Measurements from ENCODE around the gene TMEM132C.
"Not testable (repeated sequence)": the region's sequence is repeated elsewhere in the genome, so short reads cannot be mapped to it uniquely, and the experiment has no call there.

TMEM132C gene

DNA sequence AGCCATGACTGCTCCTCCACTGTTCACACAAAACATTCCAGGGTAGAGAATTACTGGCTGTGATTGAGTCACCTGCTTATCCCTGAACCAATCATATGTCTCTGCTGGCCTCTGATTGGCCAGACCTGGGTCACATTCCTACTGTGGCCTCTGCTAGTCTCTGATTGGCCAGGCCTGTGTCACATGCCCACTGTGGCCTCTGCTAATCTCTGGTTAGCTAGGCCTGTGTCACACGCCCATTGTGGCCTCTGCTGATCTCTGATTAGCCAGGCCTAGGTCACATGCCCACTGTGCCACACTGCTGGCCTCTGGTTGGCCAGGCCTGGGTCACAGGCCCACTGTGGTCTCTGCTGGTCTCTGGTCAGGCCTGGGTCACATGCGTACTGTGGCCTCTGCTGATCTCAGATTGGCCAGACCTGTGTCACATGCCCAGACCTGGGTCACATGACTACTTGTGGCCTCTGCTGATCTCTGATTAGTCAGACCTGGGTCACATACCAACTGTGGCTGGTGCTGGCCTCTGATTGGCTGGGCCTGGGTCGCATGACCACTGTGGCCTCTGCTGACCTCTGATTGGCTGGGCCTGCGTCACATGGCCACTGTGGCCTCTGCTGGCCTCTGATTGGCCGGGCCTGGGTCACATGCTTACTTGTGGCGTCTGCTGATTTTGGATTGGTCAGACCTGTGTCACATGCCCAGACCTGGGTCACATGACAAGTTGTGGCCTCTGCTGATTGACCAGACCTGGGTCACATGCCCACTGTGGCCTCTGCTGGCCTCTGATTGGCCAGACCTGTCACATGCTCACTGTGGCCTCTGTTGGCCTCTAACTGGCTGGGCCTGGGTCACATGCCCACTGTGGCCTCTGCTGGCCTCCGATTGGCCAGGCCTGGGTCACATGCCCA lies 305.2 kb downstream of the TMEM132C start:
- no peak for DNase-seq

DNA sequence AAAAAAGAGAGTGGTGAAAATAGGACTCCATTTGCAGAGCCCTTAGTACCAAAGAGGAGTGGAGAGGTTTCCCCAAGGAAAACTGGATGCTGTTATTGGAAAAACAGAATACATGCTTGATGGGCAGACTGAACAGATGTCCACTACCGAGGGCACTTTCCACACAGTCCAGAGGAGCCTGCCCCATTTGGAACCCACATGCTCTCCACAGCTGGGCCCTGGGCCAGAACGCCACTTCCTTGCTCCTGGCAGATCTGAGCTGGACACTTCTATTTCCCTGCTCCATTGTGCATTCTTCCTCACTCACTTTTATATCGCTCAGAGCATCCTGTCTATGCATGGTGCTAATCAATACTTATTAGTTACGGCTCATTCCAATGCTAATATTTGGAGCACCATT lies 306.9 kb downstream of the TMEM132C start:
- no peak for DNase-seq

DNA sequence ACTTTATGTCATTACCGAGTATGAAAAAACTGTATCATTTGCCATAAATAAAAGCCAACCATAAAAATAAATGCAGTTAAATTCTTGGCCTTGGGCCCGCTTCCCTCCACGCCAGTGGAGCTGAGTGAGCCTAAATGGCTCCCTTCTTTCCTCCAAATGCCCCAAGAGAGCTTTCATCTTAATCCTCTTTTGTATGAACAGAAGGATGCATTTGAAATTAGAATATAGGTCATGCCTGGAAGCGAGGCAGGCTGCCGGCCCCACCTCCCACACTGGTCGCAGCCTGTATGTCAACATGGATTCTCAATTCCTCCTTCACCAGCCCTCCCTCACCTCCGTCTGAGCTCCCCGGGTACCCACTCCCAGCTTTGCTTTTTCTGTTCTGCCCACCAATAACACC lies 311.1 kb downstream of the TMEM132C start:
- DNase-seq, result no peak

GRCh38 chr12:128581321-128581761 lies 314.4 kb downstream of the TMEM132C start:
- DNase-seq, result no peak

DNA sequence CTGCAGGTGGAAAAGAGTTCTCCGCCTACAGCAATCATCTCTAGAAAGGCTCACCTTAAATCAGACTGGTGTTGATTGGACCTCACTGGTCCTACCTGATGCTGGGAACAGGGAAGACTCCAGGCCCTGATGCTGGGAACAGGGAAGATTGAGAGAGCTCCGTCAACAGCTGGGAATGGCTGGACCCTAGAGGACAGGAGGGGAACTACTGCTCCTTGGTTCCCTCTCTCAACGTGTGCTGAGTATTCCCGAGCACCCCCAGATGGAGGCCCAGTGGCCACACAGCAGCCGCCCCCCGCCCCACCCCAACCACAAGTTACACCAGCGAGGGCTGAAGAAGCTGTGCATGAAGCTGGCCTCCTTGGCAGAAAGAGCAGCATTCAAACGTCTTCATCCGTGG lies 316.5 kb downstream of the TMEM132C start:
- DNase-seq, result no peak

DNA sequence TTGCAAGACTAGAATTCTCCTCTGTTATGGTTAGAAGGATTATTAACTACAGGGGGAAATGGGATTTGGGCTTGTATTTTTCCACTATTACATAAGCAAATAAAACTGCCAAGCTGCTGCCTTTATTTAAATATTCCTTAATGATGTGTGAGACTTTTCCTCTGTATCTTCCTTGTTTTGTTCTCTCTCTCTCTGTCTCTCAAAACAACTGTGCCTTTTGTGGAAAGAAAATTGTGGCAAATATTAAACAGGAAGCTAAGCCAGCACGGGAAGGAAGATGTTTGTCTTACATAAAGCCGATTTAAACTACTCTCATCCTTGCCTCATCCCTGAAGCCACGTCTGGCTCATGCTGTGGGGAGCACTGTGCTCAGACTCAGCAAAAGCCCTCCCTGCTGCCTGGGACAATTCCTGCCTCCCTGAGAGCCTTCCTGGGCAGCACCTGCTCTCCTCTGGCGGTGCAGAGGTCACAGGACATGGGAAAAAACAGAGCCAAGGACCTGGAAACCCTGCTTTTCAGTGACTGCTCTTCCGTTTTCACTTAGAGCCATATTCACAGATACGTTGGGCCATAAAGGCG lies 319.6 kb downstream of the TMEM132C start:
- DNase-seq, result no peak

DNA sequence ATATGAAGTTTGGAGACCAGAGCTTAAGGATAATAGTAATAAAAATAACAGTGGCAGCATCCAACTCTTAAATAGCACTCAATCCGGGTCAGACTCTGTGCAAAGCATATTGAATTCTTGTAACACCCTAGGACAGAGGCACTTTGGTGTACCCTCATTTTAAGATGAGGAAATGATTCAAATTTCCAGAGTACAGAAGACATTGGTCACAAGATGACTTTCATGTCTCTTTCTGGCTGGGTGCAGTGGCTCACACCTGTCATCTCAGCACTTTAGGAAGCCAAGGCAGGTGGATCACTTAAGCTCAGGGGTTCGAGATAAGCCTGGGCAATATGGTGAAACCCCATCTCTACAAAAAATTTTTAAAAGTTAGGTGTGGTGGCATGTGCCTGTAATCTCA lies 320.9 kb downstream of the TMEM132C start:
- DNase-seq, result no peak

DNA sequence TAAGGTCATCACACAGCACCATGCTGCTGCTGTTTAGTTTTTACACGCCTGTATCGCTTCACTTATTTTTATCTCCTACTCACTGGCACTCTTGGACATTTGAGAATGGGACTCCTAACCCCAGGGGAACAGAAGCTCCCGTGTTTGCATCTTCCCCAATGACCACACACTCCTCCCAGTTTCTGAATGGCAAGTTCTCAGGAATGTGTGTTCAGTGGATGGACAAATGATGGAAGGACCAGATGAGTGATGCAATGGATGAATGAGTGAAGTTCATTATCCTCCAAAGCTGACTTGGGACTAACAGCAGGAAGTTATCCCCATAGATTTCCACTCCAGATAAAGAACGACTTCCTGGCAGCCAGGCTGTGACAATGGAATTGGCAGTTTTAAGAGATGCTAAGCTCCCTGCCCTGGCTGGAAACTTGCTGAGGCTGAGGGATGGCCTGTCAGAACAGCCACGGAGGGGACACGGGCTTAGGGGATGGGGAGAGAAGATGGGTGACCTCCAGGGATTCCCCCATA lies 325.3 kb downstream of the TMEM132C start:
- DNase-seq, result no peak

GRCh38 chr12:128594521-128594920 lies 327.6 kb downstream of the TMEM132C start:
- DNase-seq, result no peak

GRCh38 chr12:128595609-128596008 lies 328.6 kb downstream of the TMEM132C start:
- DNase-seq, result no peak

DNA sequence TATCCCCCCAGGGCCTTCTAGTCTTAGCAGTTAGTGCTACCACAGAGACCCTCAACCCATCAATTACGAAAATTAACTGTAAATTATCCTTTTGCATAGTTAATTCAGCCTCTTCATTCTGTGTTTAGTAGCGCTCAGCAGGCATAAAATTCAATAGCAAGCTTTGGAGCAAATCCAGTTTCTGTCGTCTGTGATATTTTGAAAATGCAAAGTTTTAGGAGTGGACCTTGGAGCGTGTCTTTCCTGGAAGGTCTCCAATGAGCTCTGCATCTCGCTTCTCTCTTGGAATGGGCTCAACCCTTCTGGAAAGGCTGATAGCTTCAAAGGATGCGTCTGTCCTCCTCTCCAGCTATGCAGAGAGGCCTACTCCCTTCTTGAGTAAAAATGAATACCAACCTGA lies 333.9 kb downstream of the TMEM132C start:
- no peak for DNase-seq

- no peak for DNase-seq
Observed at GRCh38 chr12:128603573-128604115, 336.7 kb downstream of the TMEM132C start.

DNA sequence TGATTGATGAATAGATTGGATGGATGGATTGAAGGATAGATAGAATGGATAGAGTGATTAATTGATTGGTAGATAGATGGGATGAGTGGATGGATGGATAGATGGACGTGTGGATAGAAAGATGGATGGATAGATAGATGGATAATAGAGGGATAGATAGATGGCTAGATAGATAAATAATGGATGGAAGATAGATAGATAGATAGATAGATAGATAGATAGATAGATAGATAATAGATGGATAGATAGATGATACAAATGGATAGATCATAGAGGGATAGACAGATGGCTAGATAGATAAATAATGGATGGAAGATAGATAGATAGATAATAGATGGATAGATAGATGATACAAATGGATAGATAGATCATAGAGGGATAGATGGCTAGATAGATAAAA lies 337.2 kb downstream of the TMEM132C start:
- DNase-seq, result not testable (repeated sequence)

DNA sequence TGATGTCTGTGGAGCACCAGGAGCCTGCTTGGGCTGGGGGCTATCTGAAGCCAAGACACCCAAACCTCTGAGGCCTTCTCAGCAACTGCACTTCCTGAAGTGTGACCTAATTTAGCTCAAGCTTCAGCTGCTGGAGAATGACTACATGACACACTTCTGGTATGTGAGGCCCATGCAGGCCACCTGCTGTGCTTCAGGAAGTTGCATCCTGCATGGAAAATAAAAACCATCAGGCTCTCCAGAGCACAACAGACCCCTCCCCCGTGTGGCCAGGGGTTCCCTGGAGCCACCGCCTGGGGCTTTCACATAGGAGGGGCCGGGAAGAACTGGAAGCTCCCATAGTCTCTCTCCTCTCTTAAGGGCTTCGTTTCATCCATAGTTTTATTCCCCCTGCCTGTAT lies 339.1 kb downstream of the TMEM132C start:
- DNase-seq, result no peak

- no peak for DNase-seq
Observed at GRCh38 chr12:128606538-128606937, 339.6 kb downstream of the TMEM132C start.

DNA sequence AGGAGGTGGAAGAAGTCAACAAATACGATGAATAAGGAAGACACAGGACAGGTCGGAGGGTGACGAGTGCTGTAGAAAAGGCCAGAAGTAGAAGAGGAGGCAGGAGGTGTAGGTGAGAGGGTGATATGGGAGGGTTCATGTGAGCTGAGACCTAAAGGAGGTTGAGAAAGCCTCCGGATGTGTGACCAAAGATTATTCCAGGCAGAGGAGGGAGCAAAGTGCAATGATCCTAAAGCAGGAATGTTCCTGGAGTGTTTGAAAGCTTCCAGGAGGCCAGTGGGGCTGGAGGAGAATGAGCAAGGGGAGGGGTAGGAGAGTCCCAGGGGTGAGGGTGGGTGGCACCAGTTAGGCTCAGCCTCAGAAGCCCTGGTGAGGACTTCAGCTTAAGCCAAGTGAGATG lies 340.0 kb downstream of the TMEM132C start:
- DNase-seq, result no peak

GRCh38 chr12:128607641-128608040 lies 340.7 kb downstream of the TMEM132C start:
- DNase-seq, result no peak

GRCh38 chr12:128609861-128610260 lies 342.9 kb downstream of the TMEM132C start:
- no peak for DNase-seq

DNA sequence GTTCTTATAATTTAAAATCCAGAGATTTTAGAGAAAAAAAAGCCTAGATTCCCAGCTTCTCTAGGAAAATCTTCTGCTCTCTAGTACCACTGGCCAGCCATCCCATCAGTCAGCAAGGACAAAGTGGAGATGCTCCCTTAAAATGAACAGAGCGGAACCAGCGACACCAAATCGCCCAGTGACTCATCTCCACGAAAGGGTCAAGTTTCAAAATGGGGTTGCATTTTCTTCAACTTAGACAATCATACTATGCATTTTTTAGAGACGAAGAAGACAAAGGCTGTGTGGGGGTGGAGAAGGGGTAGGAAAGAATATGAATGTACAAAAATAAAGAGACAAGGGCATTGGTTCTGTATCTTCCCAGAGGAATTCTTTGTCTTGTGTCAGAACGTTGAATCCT lies 344.8 kb downstream of the TMEM132C start:
- DNase-seq, result no peak

DNA sequence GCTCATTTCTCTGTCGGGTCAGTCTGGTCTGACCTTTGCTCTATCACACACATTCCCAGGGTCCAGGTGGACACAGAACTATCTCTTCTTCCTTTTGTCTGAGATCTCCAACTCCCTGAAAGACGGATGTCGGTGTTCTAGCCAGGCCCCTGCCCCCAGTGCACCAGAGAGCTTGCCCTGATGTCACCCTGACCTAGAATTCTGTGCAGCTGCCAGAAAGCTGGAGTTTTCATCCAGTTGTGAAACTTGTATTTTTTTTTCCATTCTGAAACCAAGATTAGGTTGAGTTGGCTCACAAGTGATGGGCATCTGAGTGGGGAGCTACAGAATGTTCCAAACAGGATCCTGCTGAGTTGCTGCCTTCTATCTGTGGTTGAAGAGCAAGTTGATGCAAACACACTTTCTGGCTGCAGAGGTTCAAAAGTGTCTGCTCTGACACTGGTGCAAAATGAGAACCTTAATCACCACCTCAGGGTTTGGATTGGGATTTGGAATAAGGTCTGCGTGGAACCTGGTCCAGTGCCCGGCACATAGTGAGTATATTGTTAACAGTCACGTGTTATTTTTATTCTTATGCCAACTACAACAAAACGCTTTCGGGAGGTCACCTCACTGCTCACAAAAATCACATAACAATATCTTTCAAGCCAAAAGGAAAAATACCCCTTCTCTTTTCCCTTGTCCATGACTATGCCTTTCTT lies 345.3 kb downstream of the TMEM132C start:
- no peak for DNase-seq

DNA sequence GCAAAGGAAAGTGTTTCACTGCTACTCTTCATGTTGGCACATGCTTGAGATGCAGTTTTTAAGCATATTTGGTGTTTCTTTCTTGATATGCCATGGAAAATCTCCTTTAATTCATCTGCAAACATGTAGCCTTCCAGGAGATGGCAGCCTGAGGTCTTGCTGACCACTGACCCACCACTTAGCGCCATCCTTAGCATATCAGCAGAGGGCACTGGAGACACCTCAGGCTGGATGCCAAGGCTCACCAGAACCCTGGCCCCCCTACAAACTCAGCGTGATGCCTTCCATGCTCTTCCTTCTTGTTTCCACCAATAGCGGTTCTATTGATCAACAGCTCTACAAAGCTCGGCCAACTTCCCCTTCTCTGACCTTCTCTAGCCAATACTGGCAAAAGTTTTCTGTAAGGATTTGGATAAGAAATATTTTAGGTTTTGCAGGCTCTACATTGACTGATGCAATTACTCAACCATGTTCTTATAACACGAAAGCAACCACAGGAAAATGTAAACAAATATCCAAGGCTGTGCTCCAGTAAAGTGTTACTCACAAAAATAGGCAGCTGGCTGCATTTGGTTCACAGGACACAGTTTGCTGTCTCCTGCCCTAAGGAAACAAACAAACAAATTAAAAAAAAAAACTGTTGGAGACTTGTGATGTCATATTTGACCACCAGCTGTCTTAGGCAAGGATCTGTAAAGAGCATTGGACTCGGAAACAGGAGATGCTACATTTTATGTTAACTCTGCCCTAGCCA lies 347.0 kb downstream of the TMEM132C start:
- DNase-seq, result no peak

- no peak for DNase-seq
Observed at GRCh38 chr12:128617304-128617833, 350.4 kb downstream of the TMEM132C start.

Data from stimulated activated CD4-positive, alpha-beta T cell treated with anti-CD3 and anti-CD28 coated beads, Interleukin-2, amount 100 ng/mL, for 48 hours (primary cell).